GM12878 (cell line): ENCODE results near the gene MAN1A1. TPM values are rescaled to one million over a fixed set of nuclear protein-coding genes. Genes with fewer than 3 reads are reported as not detected.
A peak's percentile ranks its signal among the peaks of the same experiment; 100 is the strongest.

Experiments used
- ATF3 ChIP-seq: IDR thresholded peaks from 2 replicates; pipeline ENCODE4 v1.6.1; 2011; ENCODE audit warnings: low read depth, mild to moderate bottlenecking, low read length, moderate library complexity, borderline replicate concordance; ENCODE audit errors: extremely low read depth
- BCL11A ChIP-seq: IDR thresholded peaks from 2 replicates; pipeline ENCODE4 v1.6.1; 2011; ENCODE audit warnings: low read depth, low read length
- BCLAF1 ChIP-seq: fragments of 450-650 bp; IDR thresholded peaks from 2 replicates; pipeline ENCODE4 v1.6.1; 2017; ENCODE audit warnings: antibody characterized with exemption, mild to moderate bottlenecking, moderate library complexity
- CBFB ChIP-seq: IDR thresholded peaks from 2 replicates; pipeline ENCODE4 v1.6.1; 2016; ENCODE audit warnings: antibody characterized with exemption, low read depth
- CHD1 ChIP-seq: IDR thresholded peaks from 2 replicates; pipeline ENCODE4 v1.6.1; 2012; ENCODE audit warnings: low read depth, low read length, improper control_type of control experiment
- CREB1 ChIP-seq: IDR thresholded peaks from 2 replicates; pipeline ENCODE4 v1.6.1; 2012; ENCODE audit warnings: low read depth, mild to moderate bottlenecking, inconsistent platforms
- HCFC1 ChIP-seq: fragments of 150-350 bp; IDR thresholded peaks from 2 replicates; pipeline ENCODE4 v1.6.1; 2014; ENCODE audit warnings: low read length
- IRF4 ChIP-seq: IDR thresholded peaks from 2 replicates; pipeline ENCODE4 v1.6.1; 2011; ENCODE audit warnings: low read depth, low read length
- MYC ChIP-seq: IDR thresholded peaks from 2 replicates; pipeline ENCODE4 v1.6.1; 2011; ENCODE audit warnings: mild to moderate bottlenecking, low read length, moderate library complexity, inconsistent platforms; ENCODE audit not compliant: insufficient read depth, insufficient replicate concordance, insufficient read length, severe bottlenecking
- NFIC ChIP-seq: IDR thresholded peaks from 2 replicates; pipeline ENCODE4 v1.6.1; 2012; ENCODE audit warnings: low read depth, mild to moderate bottlenecking, inconsistent platforms, low read length, moderate library complexity
- PAX8 ChIP-seq: fragments of 450-650 bp; IDR thresholded peaks from 2 replicates; pipeline ENCODE4 v1.6.1; 2017; ENCODE audit warnings: mild to moderate bottlenecking, moderate library complexity
- RELA ChIP-seq: fragments of 450-650 bp; IDR thresholded peaks from 2 replicates; pipeline ENCODE4 v1.8.0; 2014; ENCODE audit warnings: borderline replicate concordance; ENCODE audit not compliant: partially characterized antibody
- RELB ChIP-seq: fragments of 450-650 bp; IDR thresholded peaks from 2 replicates; pipeline ENCODE4 v1.6.1; 2017; ENCODE audit warnings: low read depth, mild to moderate bottlenecking, moderate library complexity
- SREBF1 ChIP-seq: IDR thresholded peaks from 2 replicates; pipeline ENCODE4 v1.6.1; 2012; ENCODE audit warnings: mild to moderate bottlenecking, low read length
- TBL1XR1 ChIP-seq: IDR thresholded peaks from 2 replicates; pipeline ENCODE4 v1.6.1; 2012; ENCODE audit warnings: low read depth, low read length, improper control_type of control experiment
- TCF12 ChIP-seq: IDR thresholded peaks from 2 replicates; pipeline ENCODE4 v1.6.1; 2011; ENCODE audit warnings: low read depth, mild to moderate bottlenecking, low read length
- TCF7 ChIP-seq: IDR thresholded peaks from 2 replicates; pipeline ENCODE4 v1.6.1; 2014; ENCODE audit warnings: antibody characterized with exemption, borderline replicate concordance
- ZBED1 ChIP-seq: IDR thresholded peaks from 2 replicates; pipeline ENCODE4 v1.6.1; 2016; ENCODE audit warnings: borderline replicate concordance
- ZNF384 ChIP-seq: IDR thresholded peaks from 2 replicates; pipeline ENCODE4 v1.6.1; 2012; ENCODE audit warnings: low read depth, mild to moderate bottlenecking, low read length, improper control_type of control experiment, borderline replicate concordance
- polyA plus RNA-seq, 11 experiments: library from polyadenylated mRNA; depleted of rRNA in 4 of 11; unstranded in 6 of 11; stranded (reverse) in 5 of 11; fragments of >200 nt; fragmentation: Nextera tagmentation in 4 of 11; fragmentation: Illumina TruSeq in 1 of 11; extraction: Ambion mirVana in 4 of 11; extraction: Trizol in 1 of 11; gene quantifications; 1 replicate in 1 of 11; 2 replicates in 10 of 11; pipeline versions ENCODE4 v1.2.1 to v1.2.3, GENCODE V29; 2011 to 2016; ENCODE audit warnings: inconsistent platforms in 2 of 11, missing spikeins in 2 of 11, low read depth in 1 of 11
- total RNA-seq, 4 experiments: library from RNA; depleted of rRNA in 3 of 4; stranded (reverse); fragments of >200 nt in 3 of 4; fragmentation: Illumina TruSeq in 1 of 4; extraction: Trizol in 1 of 4; gene quantifications; 2 replicates each; pipeline versions ENCODE4 v1.2.1 to v1.2.3, GENCODE V29; 2013 to 2021
- TF ChIP-seq, protein P1 (sequence below): IDR thresholded peaks from 2 replicates; pipeline ENCODE4 v1.6.1; 2011; ENCODE audit warnings: borderline replicate concordance, low read depth, mild to moderate bottlenecking, moderate library complexity, mixed read lengths, low read length; ENCODE audit not compliant: insufficient read depth; ENCODE audit errors: extremely low read length
- TF ChIP-seq, protein P2 (sequence below): IDR thresholded peaks from 2 replicates; pipeline ENCODE4 v1.6.1; 2012; ENCODE audit warnings: low read depth, low read length, improper control_type of control experiment

MAN1A1 gene
- total and polyA plus RNA-seq, 10 of the 15 experiments (the other 5 are each of a cell fraction or from before 2014, with no cell fraction given), result 5.4 to 28.1 (median 19.5) TPM

GRCh38 chr6:119147101-119148053 is 202.2 kb downstream of the MAN1A1 start (continued):
- TF ChIP-seq CREB1 (peak; percentile 70), CHD1 (no peak), SREBF1 (no peak), ATF3 (0 out of 2 replicates have a peak, but pooled peaks have one; percentile 5), ZBED1 (peak; percentile 32; the same call in 1 of the 2 replicates), ZNF384 (no peak), RELA (no peak), BCL11A (peak; percentile 75; the same call in 1 of the 2 replicates), TCF7 (no peak), RELB (no peak), NFIC (peak; percentile 86), BCLAF1 (no peak), CBFB (peak; percentile 64; the same call in 1 of the 2 replicates), TBL1XR1 (no peak; the same call in 1 of the 2 replicates), MYC (no peak), PAX8 (no peak), HCFC1 (no peak), IRF4 (peak; percentile 70), TCF12 (no peak)
- TF ChIP-seq, protein P1, sequence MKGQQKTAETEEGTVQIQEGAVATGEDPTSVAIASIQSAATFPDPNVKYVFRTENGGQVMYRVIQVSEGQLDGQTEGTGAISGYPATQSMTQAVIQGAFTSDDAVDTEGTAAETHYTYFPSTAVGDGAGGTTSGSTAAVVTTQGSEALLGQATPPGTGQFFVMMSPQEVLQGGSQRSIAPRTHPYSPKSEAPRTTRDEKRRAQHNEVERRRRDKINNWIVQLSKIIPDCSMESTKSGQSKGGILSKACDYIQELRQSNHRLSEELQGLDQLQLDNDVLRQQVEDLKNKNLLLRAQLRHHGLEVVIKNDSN, result no peak
- TF ChIP-seq, protein P2, sequence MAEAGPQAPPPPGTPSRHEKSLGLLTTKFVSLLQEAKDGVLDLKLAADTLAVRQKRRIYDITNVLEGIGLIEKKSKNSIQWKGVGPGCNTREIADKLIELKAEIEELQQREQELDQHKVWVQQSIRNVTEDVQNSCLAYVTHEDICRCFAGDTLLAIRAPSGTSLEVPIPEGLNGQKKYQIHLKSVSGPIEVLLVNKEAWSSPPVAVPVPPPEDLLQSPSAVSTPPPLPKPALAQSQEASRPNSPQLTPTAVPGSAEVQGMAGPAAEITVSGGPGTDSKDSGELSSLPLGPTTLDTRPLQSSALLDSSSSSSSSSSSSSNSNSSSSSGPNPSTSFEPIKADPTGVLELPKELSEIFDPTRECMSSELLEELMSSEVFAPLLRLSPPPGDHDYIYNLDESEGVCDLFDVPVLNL, result no peak
